ACHN (cell line): Measurements from ENCODE around the gene CDH26.
"Not testable (repeated sequence)": the region's sequence is repeated elsewhere in the genome, so short reads cannot be mapped to it uniquely, and the experiment has no call there.

Experiments used
- DNase-seq: peaks from one replicate; pipeline ENCODE4 v3.0.0-alpha.2; 2015
- in situ Hi-C: cut with HindIII; loops from 2 replicates; pipeline ENCODE4 v1.10.0; 2017; ENCODE audit warnings: low sequenced_read_pairs, low pct_ligation_motif_present, low pct_unique_long_range_greater_than_20kb

CDH26 gene

GRCh38 chr20:59939879-59940128, 18.4 kb upstream of the CDH26 start:
- in situ Hi-C loops = no loop called here
- no peak for DNase-seq

- DNase-seq = peak; percentile 92
- in situ Hi-C loops = no loop called here
Measured at GRCh38 chr20:59940129-59940955, 17.9 kb upstream of the CDH26 start, which contains the start of the genes FAM217B and PPP1R3D. Gene FAM217B (plus strand): TSS chr20:59940389. CDS start chr20:59943944, 3,555 bp downstream. Gene PPP1R3D (minus strand): TSS chr20:59940305. CDS start chr20:59939931, 374 bp downstream.

DNA sequence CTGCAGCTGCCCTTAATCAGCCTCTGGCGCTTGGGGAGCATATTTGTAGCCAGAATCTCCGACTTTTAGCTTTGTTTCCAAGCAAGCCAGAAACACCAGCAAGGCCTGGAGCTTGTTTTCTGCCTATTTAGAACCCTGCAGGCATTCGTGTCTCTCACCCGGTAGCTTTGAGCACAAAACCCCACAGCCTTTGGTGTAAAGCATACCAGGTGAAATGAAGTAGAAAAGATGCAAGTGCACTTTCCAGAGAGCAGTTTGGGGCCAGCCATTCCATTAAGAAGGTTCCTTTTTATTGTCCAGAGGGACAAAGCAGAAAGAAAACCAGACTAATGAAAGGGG, 17.3 kb upstream of the CDH26 start:
- DNase-seq = no peak

DNA sequence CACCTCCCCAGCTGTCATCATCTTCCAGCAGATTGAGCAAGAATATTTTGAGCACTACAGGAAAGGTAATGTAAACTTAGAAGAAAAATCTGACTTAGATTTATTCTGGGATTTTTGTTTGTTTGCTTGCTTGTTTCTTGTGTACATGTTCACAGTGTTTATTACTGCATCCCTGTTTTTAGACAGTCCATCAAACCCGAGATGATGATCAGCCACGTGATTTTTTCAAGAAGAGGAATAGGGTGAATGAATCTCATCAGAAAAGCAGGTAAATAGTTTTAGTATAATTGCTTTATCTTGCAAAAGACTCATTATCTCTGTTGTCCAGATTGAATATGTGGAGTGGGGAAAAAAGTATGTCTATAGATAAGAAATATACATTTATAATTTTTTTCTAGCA, 16.0 kb upstream of the CDH26 start:
- in situ Hi-C loops = no loop called here
- no peak for DNase-seq

More for the DNA sequence above, 17.3 kb upstream of the CDH26 start:
- in situ Hi-C loops = no loop called here

- DNase-seq = no peak
- in situ Hi-C loops = no loop called here
Measured at GRCh38 chr20:59944726-59945125, 13.5 kb upstream of the CDH26 start.

- in situ Hi-C loops = no loop called here
- DNase-seq = no peak
Measured at GRCh38 chr20:59945175-59945574, 13.0 kb upstream of the CDH26 start.

- DNase-seq = no peak
- in situ Hi-C loops = no loop called here
Measured at GRCh38 chr20:59945731-59946130, 12.5 kb upstream of the CDH26 start.

GRCh38 chr20:59947376-59947775, 10.8 kb upstream of the CDH26 start:
- no peak for DNase-seq
- in situ Hi-C loops = no loop called here

DNA sequence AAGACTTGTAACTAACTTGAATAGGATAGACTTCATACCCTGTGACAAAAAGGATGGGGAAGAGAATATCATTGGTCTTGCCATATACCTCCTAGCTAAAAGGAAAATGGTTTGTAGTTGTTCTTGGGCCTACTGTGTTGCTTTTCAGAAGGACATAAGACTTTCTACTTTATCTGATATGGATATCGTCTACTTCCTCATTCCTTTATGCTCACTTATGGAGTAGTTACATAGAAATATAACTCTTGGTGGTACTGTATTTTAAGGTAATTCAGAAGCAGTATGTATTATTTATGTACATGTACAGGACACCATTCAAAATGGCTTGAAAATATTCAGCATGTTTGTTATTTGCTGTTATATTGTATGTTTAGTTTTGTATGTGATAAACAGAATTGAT, 10.0 kb upstream of the CDH26 start:
- no peak for DNase-seq

DNA sequence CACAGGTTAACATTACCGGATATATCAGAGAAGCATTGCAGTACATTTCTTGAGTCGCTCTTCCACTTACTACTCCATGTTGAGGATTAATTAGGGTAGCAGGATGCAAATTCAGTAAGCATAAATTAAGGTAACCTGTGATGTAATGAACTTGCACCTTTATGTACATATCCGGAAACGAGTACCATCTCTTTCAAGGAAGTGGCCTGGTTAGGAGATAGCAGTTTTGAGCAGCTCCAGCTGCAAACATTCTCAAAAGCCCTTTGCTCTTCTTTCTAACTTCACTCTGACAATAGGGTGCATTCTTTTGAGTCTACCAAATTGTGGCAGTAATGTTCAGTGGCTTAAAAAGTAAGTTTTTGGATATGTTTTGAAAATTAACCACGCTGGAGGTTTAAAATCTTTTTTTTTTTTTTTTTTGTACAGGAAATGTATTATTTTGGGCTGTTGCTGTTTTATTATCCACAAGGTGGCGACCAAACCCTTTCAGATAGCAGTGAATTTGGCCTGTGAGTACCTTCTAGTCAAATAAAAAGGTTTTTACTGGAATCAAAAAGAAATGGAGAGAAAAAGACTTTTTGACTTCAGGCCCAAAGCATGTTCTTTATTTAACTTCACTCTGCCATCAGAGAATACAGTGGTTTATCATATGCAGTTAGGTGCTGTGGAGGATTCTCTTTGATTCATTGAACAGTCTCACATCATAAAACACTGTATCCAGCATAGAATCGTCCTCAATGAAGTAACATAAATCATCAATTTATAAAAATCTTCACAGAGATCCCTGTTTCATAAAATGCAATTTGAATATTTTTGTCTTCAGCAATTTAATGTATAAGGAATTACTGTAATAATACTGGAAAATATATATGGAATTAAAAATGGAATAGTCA, 9.1 kb upstream of the CDH26 start:
- DNase-seq = peak; percentile 41
- in situ Hi-C loops = no loop called here

More for the DNA sequence above, 10.0 kb upstream of the CDH26 start:
- in situ Hi-C loops = no loop called here

GRCh38 chr20:59949911-59950310, 8.3 kb upstream of the CDH26 start:
- in situ Hi-C loops = no loop called here
- no peak for DNase-seq

DNA sequence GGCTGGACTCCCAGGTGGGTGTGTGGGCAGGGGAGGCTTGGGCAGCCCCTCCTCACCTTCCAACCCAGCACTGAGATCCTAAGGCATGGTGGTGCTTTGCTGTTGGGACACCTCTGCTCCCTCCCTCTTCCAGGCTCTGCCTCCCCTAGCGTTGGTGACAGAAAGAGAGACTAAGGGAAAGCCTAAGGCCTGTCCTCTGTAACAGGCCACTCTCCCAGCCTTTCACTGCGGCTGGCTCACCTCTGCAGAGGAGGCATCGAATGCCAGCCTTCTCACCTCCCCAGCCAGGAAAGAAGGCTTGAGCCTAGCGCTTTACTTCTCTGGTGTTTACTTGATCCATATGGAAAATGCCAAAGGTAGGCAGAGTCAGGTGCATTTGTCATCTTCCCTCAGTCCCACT, 3.5 kb upstream of the CDH26 start:
- DNase-seq = no peak
- in situ Hi-C loops = no loop called here

GRCh38 chr20:59955131-59955796, 3.0 kb upstream of the CDH26 start:
- DNase-seq = no peak
- in situ Hi-C loops = no loop called here

DNA sequence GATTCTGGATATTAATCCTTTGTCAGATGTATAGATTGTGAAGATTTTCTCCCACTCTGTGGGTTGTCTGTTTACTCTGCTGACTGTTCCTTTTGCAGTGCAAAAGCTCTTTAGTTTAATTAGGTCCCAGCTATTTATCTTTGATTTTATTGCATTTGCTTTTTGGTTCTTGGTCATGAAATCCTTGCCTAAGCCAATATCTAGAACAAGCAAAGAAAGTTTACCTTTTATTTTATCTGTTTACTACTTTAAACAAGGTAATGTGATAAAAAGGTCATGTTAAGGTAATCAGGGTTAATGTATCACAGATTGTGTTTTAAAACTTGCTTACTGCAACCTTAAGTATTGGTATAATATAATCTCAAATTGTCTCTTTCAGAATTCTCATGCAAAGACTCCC, 655 bp upstream of the CDH26 start:
- in situ Hi-C loops, DNase-seq: not testable (repeated sequence)

DNA sequence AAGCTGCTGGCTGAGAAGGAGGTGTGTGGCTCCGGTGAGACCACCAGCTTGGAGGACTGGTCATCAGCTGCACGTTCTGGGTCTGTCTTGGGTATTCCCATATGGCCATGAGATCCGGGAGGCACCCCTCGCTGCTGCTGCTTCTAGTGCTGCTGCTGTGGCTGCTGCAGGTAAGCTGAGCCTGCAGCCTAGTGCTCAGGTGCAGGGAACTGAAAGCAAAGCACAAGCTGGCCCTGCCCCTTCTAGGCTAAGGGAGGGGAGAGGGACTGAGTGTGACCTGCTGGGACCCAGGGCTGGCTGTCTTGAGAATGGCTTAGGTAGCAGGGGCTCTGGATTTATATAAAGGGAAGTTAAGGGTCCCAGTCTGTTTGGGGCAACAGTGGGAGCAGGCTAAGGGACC, 403 bp downstream of the CDH26 start:
- in situ Hi-C loops = no loop called here
- no peak for DNase-seq

DNA sequence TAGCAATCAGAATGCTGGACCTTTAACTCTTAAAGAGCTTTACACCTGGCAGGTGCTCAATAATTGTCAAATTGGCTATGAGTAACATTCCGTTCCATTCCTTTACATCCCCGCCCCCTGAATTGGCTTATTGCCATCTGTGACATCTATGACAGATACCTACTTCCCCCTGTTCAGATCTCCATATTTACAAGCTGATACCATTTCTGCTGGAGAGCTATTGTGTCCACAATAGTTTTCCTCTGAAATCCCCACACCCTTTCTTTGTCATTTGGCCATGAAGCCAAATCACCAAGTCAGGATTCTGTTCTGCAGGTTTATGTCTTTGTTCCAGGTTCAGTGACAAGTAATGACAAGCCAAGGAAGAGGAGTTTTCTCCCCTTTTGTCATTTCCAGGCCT, 3.2 kb downstream of the CDH26 start:
- in situ Hi-C loops = no loop called here
- DNase-seq = no peak

DNA sequence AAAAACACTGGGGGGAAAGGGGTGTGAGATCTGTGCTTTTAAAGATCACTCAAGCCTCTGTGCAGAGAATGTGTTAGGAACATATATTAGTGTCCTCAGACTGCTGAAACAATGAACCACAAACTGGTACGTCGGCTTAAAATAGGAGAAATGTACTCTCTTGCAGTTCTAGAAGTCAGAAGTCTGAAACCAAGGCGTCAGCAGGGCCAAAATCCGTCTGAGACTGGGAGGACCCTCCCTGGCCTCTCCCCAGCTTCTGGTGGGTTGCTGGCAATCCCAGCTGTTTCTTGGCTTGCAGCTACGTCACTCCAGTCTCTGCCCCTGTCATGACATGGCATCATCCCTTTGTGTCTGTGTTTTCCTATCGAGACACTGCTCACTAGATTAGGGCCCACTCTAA, 3.9 kb downstream of the CDH26 start:
- in situ Hi-C loops = no loop called here

DNA sequence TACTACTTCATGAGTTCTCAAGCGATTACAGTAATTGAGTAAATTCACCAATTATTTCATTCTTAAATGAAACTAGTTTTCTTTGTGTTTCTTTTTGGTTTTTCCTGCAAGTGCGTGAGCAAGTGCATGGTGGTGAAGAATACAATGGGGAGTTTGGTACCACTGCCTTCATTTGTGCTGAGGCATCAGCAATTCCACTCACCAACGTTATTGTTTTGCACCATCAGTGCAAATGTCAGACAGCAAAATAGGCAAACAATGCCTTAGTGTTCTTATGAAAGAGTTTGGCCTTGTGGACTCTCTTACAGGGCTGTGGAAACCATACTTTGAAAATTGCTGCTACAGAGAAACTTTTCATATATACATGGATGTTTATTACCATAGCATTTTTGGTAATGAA, 8.2 kb downstream of the CDH26 start:
- no peak for DNase-seq
- in situ Hi-C loops = no loop called here

More for the DNA sequence above, 3.9 kb downstream of the CDH26 start:
- DNase-seq = no peak

GRCh38 chr20:59971428-59971827, 13.2 kb downstream of the CDH26 start:
- DNase-seq = no peak
- in situ Hi-C loops = no loop called here
